Hair follicular keratinocyte (primary cell): Measurements from ENCODE around the gene ING1. TPM values are rescaled to one million over a fixed set of nuclear protein-coding genes. Genes with fewer than 3 reads are reported as not detected.

Experiments used
- total RNA-seq: library from RNA; depleted of rRNA; stranded (reverse); fragments of >200 nt; gene quantifications from 2 replicates; pipeline ENCODE4 v1.2.3, GENCODE V29; 2015

Gene ING1, protein sequence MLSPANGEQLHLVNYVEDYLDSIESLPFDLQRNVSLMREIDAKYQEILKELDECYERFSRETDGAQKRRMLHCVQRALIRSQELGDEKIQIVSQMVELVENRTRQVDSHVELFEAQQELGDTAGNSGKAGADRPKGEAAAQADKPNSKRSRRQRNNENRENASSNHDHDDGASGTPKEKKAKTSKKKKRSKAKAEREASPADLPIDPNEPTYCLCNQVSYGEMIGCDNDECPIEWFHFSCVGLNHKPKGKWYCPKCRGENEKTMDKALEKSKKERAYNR
- total RNA-seq: 4.7 and 8.2 TPM in 2 replicates

DNA sequence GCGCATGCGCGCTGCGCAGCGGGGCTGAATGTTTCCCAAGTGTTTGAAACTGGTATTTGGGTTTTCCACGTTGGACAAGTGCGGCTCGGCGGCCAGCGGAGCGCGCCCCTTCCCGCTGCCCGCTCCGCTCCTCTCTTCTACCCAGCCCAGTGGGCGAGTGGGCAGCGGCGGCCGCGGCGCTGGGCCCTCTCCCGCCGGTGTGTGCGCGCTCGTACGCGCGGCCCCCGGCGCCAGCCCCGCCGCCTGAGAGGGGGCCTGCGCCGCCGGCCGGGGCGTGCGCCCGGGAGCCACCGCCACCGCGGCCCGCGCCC lies at the start of gene ING1:
Gene ING1, plus strand, starts transcription at position 59 of the 311 bp plus-strand sequence. CDS start 450 bp downstream, outside the sequence.

DNA sequence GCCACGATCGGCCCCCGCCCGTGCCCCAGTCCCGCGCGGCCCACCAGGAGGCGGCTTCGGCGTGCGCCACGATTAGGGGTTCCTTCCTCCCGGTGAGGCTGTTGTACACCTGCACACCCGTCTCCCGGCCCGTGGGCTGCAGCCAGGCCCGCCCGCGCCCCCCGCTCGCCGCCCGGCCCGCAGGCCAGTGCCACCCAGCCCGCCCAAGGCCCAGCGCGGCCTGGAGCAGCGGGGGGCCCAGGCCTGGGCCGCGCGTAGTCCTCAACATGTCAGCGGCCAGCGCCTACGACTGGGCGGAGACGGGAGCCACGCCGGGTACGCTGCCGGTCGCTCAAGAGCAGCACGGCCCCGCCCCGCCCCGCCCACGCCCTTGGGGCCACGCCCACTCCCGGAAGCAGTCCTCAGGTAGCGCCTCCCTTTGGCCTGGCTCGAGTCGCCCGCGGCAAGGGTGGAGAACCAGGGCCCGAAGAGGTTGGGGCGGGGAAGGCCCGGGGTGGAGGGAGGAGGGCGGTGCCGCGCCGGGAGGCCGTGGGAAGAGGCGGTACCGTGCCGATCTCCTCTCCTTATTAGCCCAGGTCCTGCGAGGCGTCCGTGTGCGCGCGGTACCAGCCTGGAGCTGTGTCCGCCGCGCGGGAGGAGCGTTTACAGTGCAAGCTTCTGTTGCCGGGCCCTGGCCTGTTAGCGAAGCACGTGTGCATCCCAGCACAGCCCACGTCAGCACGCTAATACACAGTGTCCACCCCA lies 7.5 kb upstream of the ING1 start, which contains the start of gene CARS2:
Gene CARS2, minus strand, starts transcription at position 291 of the 744 bp plus-strand sequence. Its CDS starts 23 bp downstream, at position 268.

Other genes with a start within 250 kb of the ING1 start
- 4.0 and 7.6 TPM in 2 replicates for gene RAB20, start 152.0 kb upstream of the ING1 start, total RNA-seq
- 13.0 and 14.2 TPM in 2 replicates for gene NAXD, start 98.2 kb upstream of the ING1 start, total RNA-seq
- gene CARS2, start 7.6 kb upstream of the ING1 start, total RNA-seq: 45.4 and 67.7 TPM in 2 replicates
- gene ANKRD10, start 201.4 kb downstream of the ING1 start, total RNA-seq: 15.3 and 23.9 TPM in 2 replicates